AG09309 (cell line): Measurements from ENCODE around the gene PHC2.

ENCODE experiments used
- DNase-seq: peaks from one replicate; pipeline ENCODE4 v3.0.0-alpha.2; 2010; ENCODE audit warnings: low read depth
- H3K4me3 ChIP-seq: 2 replicates; pipeline ENCODE4 v1.5.1; 2011; ENCODE audit warnings: mild to moderate bottlenecking, low read depth, low read length, moderate library complexity; ENCODE audit not compliant: control insufficient read depth
- CTCF ChIP-seq: IDR thresholded peaks from 2 replicates; pipeline ENCODE4 v1.5.1; 2011; ENCODE audit warnings: mild to moderate bottlenecking, low read depth, low read length, inconsistent platforms; ENCODE audit not compliant: insufficient read depth, control insufficient read depth; ENCODE audit errors: missing control alignments

PHC2 gene

GRCh38 chr1:33410091-33410701 is 20.7 kb downstream of the PHC2 start:
- DNase-seq, result no peak
- TF ChIP-seq CTCF, result no peak
- no peak overlapping the region for H3K4me3 ChIP-seq

- no peak overlapping the region for H3K4me3 ChIP-seq
- DNase-seq, result no peak
- no peak for TF ChIP-seq CTCF
Observed at GRCh38 chr1:33408093-33408436, 22.8 kb downstream of the PHC2 start.

GRCh38 chr1:33407352-33408092 is 23.4 kb downstream of the PHC2 start:
- no peak overlapping the region for H3K4me3 ChIP-seq
- TF ChIP-seq CTCF, result no peak
- DNase-seq, result no peak

GRCh38 chr1:33402206-33402605 is 28.7 kb downstream of the PHC2 start:
- no peak for DNase-seq
- no peak for TF ChIP-seq CTCF
- H3K4me3 ChIP-seq, result no peak overlapping the region

GRCh38 chr1:33401471-33401870 is 29.4 kb downstream of the PHC2 start:
- no peak for TF ChIP-seq CTCF
- H3K4me3 ChIP-seq, result no peak overlapping the region
- DNase-seq, result no peak

GRCh38 chr1:33400153-33400911 is 30.6 kb downstream of the PHC2 start:
- no peak overlapping the region for H3K4me3 ChIP-seq
- TF ChIP-seq CTCF, result no peak
- no peak for DNase-seq
